IgD-negative memory B cell (primary cell): ENCODE results near the gene GLIPR2. TPM values are rescaled to one million over a fixed set of nuclear protein-coding genes. Genes with fewer than 3 reads are reported as not detected.
"Not testable (repeated sequence)": the region's sequence is repeated elsewhere in the genome, so short reads cannot be mapped to it uniquely, and the experiment has no call there.

Experiments used
- H3K27ac Mint-ChIP-seq, 3 donors: one replicate each; pipeline ENCODE4 v1.8.0; 2020 to 2022; ENCODE audit warnings: mild to moderate bottlenecking in 3 of 3, mixed read lengths in 3 of 3, moderate library complexity in 1 of 3
- H3K27me3 Mint-ChIP-seq: one replicate; pipeline ENCODE4 v1.8.0; 2021; ENCODE audit warnings: mixed read lengths
- H3K36me3 Mint-ChIP-seq: one replicate; pipeline ENCODE4 v1.8.0; 2020; ENCODE audit warnings: mild to moderate bottlenecking, mixed read lengths
- H3K4me1 Mint-ChIP-seq, 3 donors: one replicate each; pipeline ENCODE4 v1.8.0; 2020 to 2022; ENCODE audit warnings: mixed read lengths in 3 of 3, mild to moderate bottlenecking in 1 of 3
- H3K4me3 Mint-ChIP-seq, 4 donors: one replicate each; pipeline ENCODE4 v1.8.0; 2020 to 2022; ENCODE audit warnings: mild to moderate bottlenecking in 4 of 4, mixed read lengths in 4 of 4, moderate library complexity in 3 of 4
- H3K9me3 Mint-ChIP-seq, 3 donors: one replicate each; pipeline ENCODE4 v1.8.0; 2020 to 2021; ENCODE audit warnings: mixed read lengths in 3 of 3, mild to moderate bottlenecking in 1 of 3
- polyA plus RNA-seq: library from polyadenylated mRNA; unstranded; fragments of 300-500 nt; fragmentation: Illumina TruSeq; gene quantifications from one replicate; pipeline ENCODE4 v1.2.3, GENCODE V29; 2021

The GLIPR2 gene
- polyA plus RNA-seq, 1 donor from 2014 or later, result 36.2 TPM

DNA sequence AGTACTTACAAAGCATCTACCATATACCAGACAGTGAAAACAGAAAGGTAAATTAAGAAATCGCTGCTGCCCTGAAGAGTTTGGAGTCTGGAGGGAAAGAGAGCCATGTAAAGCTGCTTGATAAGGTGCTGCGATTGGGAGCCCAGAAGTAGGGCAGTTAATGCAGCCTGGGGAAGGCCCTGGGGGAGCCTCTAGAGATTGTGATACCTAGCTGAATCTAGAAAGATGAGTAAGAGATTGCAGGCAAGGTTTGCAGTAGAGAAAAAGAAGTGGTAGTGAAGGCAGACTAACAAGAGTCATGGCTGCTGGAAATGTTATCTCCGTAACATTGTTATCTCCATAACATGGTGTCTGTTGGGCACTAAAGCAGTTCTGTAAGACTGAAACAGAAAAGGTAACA lies 24.0 kb upstream of the GLIPR2 start:
- Mint-ChIP-seq H3K9me3 (no peaks in the 10 kb centered on the region), H3K27ac (no peak overlapping the region), H3K4me1 (no peaks in the 10 kb centered on the region), H3K4me3 (no peak overlapping the region), H3K36me3 (peaks cover 4% of the 10 kb centered on the region), H3K27me3 (no peaks in the 10 kb centered on the region)

DNA sequence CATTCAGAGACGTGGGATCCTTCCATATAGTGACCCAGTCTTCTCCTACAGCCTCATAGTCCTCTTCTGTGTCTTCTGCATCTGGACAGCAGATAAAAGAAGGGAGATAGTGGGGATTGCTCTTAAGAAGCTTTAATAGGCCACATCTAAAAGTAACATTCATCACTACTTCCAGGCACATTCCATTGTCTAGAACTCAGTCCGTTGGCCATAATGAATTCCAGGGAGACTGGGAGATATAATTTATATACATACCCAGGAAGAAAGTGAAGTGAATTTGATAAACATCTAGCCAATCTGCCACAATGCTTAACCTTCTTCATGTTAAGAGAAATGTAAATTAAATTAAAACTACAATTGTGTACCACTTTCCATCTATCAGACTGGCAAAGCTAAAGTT lies 22.5 kb upstream of the GLIPR2 start:
- no peaks in the 10 kb centered on the region for H3K27me3 Mint-ChIP-seq
- no peaks in the 10 kb centered on the region for H3K9me3 Mint-ChIP-seq
- no peak overlapping the region for H3K4me3 Mint-ChIP-seq
- H3K4me1 Mint-ChIP-seq, result no peaks in the 10 kb centered on the region
- peaks cover 6% of the 10 kb centered on the region for H3K36me3 Mint-ChIP-seq
- no peak overlapping the region for H3K27ac Mint-ChIP-seq

DNA sequence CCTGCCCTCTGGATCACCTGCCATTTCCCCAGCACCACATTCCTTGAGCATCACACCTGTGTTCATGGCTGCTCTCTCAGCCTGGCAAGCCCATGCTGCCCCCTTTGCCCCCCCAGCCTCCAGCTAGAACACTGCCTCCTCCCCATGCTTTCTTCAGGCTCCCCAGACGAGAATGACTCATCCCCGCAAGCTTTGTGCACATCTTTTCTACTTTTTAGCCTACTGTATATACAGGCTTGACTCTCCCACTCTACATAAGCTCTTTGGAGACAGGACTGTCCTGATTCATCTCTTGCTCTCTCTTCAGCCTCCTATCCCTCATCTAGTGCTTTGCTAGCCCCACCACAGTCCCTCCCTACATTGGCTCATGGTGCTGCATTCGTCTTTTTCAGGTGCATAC lies 19.9 kb upstream of the GLIPR2 start:
- no peak overlapping the region for H3K27ac Mint-ChIP-seq
- H3K36me3 Mint-ChIP-seq, result peaks cover 8% of the 10 kb centered on the region
- H3K27me3 Mint-ChIP-seq, result no peaks in the 10 kb centered on the region
- no peaks in the 10 kb centered on the region for H3K9me3 Mint-ChIP-seq
- no peak overlapping the region for H3K4me3 Mint-ChIP-seq
- no peaks in the 10 kb centered on the region for H3K4me1 Mint-ChIP-seq

DNA sequence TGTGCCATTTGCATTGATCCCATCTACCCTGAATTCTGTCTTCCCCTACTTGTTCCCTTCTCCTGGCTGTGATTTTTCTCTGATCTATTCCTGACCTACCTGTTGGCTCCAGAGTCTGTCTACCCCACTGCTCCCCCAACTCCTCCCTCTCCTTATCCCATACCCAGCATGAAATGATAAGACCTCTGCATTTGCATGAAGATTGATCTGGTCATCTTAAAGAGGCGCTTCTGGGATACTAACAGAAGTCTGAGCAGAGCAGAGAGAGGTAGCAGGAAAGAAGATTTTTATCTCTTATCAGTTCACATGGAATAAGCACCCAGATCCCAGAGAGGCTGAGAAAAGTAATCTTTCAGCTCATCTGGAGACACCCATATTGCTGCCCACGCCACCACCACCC lies 18.3 kb upstream of the GLIPR2 start:
- no peaks in the 10 kb centered on the region for H3K27me3 Mint-ChIP-seq
- no peak overlapping the region for H3K27ac Mint-ChIP-seq
- peaks cover 14% of the 10 kb centered on the region for H3K36me3 Mint-ChIP-seq
- H3K9me3 Mint-ChIP-seq, result no peaks in the 10 kb centered on the region
- peak overlapping the region in 1 of 4 donors; percentile 42 for H3K4me3 Mint-ChIP-seq
- H3K4me1 Mint-ChIP-seq, result no peaks in the 10 kb centered on the region

DNA sequence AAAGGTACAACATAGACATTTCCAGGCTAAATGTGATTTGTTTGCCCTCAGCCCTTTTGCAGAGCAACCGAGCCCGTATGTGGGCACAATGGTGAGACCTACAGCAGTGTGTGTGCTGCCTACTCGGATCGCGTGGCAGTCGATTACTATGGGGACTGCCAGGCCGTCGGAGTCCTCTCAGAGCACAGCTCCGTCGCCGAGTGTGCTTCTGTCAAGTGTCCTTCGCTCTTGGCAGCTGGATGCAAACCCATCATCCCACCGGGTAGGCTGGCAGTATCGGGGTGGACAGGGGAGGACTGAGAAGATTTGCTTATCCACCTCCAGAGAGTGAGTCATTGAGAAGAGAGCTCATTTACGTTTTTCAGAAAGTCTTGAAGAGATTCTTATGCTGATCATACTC lies 17.8 kb upstream of the GLIPR2 start:
- Mint-ChIP-seq H3K36me3 (peaks cover 14% of the 10 kb centered on the region), H3K27ac (no peak overlapping the region), H3K4me1 (no peaks in the 10 kb centered on the region), H3K4me3 (no peak overlapping the region), H3K27me3 (no peaks in the 10 kb centered on the region), H3K9me3 (no peaks in the 10 kb centered on the region)

DNA sequence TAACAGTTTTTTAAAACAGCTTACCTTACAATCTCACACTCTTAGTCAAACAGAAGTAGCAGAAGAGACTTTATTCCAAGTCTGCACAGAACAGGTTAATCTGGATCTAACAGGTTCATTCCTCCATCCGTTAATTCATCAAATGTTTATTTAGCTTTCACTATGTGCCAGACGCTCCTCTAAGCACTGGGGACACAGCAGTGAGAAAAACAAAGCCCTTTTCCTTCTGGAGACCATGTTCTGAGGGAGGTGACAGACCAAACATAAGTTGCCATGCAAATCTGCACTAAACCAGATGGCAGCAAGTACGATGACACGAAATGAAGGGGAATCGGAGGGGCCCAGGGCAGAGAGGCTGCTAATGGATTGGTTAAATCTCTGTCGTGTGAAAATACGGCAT lies 17.1 kb upstream of the GLIPR2 start:
- no peak overlapping the region for H3K4me3 Mint-ChIP-seq
- H3K36me3 Mint-ChIP-seq, result peaks cover 14% of the 10 kb centered on the region
- H3K27ac Mint-ChIP-seq, result no peak overlapping the region
- no peaks in the 10 kb centered on the region for H3K27me3 Mint-ChIP-seq
- H3K4me1 Mint-ChIP-seq, result no peaks in the 10 kb centered on the region
- no peaks in the 10 kb centered on the region for H3K9me3 Mint-ChIP-seq

DNA sequence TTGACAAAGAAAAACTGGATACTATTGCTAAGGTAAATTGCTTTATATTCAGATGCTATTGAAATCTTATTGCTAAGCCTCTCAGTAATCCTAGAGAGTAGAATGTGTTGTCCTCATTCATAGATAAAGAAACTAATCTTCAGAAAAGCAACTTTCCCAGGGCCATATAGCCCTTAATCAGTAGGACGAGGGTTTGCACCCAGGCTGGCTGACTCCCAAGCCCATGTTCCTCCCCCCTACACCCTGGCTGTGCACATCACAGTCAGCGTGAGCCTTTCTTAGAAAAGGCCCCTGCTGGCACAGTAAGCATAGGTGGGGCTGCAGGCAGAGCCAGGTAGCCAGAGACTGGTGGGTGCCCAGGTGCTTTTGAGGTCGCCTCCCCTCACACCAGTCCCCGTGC lies 15.8 kb upstream of the GLIPR2 start:
- Mint-ChIP-seq H3K4me1 (peaks cover 0 to 3% (median 0%) of the 10 kb centered on the region in 3 donors), H3K27ac (no peak overlapping the region), H3K36me3 (peaks cover 14% of the 10 kb centered on the region), H3K9me3 (no peaks in the 10 kb centered on the region), H3K4me3 (no peak overlapping the region), H3K27me3 (no peaks in the 10 kb centered on the region)

DNA sequence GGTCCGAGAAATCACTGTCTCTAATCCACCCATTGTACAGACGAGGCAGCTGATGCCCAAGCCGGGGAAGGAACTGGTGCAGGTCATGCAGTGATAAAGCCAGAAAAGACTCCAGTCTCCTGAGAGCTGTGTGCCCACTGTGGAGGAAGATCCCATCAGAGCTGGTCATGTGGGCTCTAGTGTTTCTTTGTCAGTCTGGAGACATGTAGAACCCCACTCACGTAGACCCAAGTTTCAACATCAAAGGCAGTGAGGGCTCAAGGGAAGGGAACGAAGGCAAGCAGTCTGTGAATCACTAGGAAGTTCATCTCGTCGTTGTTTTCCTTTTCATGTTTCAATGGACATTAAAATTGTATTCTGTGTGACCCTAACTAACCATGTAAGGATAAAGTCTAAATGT lies 14.6 kb upstream of the GLIPR2 start:
- peaks cover 0 to 5% (median 0%) of the 10 kb centered on the region in 3 donors for H3K4me1 Mint-ChIP-seq
- H3K4me3 Mint-ChIP-seq, result no peak overlapping the region
- no peak overlapping the region for H3K27ac Mint-ChIP-seq
- H3K9me3 Mint-ChIP-seq, result no peaks in the 10 kb centered on the region
- peaks cover 14% of the 10 kb centered on the region for H3K36me3 Mint-ChIP-seq
- H3K27me3 Mint-ChIP-seq, result no peaks in the 10 kb centered on the region

DNA sequence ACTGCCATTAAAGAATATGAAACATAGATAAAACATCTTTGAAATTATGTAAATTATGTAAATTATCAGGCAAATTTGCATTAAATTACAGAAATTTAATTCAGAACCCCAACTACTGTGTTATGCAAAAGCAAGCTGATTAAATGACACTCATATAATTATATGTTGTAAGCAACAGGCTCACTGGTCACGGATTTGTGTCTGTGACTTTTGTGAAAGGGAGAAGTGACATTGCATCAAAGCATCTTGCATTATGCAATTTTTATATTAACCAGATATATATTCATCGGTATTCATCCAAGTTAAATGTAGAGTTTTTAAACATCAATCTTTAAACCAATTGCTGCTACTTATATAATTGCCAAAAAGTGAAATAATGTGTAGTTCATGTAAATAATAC lies 13.0 kb upstream of the GLIPR2 start:
- Mint-ChIP-seq H3K27ac (no peak overlapping the region), H3K4me3 (no peak overlapping the region), H3K9me3 (no peaks in the 10 kb centered on the region), H3K4me1 (peaks cover 10 to 14% (median 11%) of the 10 kb centered on the region in 3 donors), H3K36me3 (peaks cover 8% of the 10 kb centered on the region), H3K27me3 (no peaks in the 10 kb centered on the region)

DNA sequence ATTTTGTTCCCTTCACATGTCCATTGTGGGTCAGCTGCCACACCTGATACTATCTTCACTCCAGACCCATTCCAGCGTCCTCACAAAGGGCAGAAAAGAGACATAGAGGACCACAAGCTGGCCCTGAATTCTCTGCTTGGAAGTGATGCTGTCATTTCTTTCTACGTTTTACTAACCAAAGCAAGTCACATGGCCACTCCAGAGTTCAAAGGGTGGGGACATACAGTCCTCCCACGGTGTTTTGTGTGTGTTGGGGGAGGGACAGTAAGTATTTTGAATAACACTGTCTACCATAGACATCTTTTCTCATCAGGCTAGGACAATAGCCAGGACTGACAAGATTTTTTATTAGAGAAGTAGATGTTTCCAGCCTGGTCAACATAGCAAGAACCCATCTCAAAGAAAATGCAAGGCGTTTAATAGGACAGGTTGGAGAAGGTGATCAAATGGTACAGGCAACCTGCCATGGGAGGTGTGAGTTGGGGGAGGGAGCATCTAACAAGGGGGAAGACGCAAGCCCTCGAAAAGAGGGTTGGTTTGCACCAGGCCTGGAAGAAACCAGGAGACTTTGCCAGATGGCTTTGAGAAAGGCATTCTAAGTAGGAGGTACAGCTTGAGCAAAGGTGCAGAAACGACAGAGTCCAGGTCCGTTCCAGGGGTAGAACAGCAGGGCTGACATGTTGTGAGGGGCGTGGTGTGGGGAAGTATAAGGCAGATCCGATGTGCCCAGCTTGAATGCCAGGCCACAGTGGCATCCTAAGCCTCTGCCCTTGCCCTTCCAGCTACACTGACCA lies 11.3 kb upstream of the GLIPR2 start:
- Mint-ChIP-seq H3K27me3 (no peaks in the 10 kb centered on the region), H3K27ac (peak overlapping the region in 1 of 3 donors; percentile 39), H3K9me3 (no peaks in the 10 kb centered on the region), H3K4me1 (peaks cover 10 to 14% (median 12%) of the 10 kb centered on the region in 3 donors), H3K36me3 (peaks cover 8% of the 10 kb centered on the region), H3K4me3 (no peak overlapping the region)

DNA sequence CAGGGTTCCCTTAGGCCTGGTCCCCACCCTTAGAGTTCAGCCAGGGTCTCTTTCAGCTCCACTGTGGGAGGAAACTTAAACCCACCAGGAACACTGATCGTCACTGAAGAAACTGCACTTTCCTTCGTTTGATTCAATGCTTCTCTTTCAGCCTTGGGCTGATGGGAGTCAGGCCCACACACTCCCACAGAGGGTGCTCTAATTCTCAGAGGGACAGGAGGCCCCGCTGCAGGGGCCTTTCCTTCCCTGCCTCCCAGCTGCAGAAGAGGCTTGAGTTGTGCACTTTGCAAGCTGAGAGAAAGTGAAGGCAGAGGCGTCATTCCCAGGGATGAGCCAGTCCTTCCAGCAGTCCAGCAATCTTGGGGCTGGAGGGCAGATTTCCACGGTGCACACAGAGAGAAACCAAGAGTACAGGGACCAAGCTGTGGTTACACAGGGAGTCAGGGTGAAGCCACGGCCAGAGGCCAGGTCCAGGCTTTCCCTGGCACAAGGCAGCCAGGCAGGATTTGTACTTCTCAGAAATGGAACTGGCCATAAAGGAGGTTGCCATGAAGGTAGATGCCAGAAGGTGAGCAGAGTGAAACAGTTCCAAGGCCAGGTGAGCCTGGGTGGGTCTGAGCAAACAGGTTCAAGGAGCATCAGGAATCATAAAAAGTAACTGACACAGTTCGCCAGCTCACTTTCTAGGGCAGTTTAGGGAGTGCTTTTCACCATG lies 10.4 kb upstream of the GLIPR2 start:
- Mint-ChIP-seq H3K27ac (peak overlapping the region in 1 of 3 donors; percentile 58), H3K4me1 (peaks cover 10 to 14% (median 12%) of the 10 kb centered on the region in 3 donors), H3K9me3 (no peaks in the 10 kb centered on the region), H3K4me3 (no peak overlapping the region), H3K36me3 (peaks cover 8% of the 10 kb centered on the region), H3K27me3 (no peaks in the 10 kb centered on the region)

DNA sequence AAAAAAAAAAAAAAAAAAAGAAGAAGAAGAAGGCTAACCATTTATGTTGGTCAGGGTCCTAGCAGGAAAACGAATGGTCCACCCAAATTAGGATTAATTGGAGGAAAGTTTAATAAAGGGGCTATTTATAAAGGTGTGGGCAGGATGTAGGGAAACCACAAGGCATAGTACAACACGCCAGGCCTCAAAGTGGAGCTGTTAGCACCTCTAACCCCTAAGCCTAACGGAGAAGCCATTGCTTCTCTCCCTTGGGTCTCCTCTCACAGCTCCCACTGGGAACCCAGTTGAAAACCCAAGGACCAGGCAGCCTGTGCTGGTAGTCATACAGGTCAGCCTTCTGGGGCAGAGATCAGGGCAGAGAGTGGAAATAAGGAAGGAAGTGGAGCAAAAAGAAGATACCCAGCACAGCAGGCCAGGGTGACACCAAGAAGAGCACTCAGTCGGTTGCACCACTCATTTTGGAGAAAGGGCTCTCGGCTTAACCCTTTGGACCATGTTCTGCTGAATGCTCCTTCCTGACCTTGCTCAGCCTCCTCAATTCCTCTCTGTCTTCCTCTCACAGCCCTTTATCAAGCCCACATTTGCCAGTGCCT lies 8.8 kb upstream of the GLIPR2 start:
- no peaks in the 10 kb centered on the region for H3K9me3 Mint-ChIP-seq
- peaks cover 3% of the 10 kb centered on the region for H3K36me3 Mint-ChIP-seq
- no peaks in the 10 kb centered on the region for H3K27me3 Mint-ChIP-seq
- peaks cover 10 to 14% (median 12%) of the 10 kb centered on the region in 3 donors for H3K4me1 Mint-ChIP-seq
- peak overlapping the region in 2 of 3 donors; percentile 47 to 50 for H3K27ac Mint-ChIP-seq
- peak overlapping the region in 2 of 4 donors; percentile 29 to 91 for H3K4me3 Mint-ChIP-seq

DNA sequence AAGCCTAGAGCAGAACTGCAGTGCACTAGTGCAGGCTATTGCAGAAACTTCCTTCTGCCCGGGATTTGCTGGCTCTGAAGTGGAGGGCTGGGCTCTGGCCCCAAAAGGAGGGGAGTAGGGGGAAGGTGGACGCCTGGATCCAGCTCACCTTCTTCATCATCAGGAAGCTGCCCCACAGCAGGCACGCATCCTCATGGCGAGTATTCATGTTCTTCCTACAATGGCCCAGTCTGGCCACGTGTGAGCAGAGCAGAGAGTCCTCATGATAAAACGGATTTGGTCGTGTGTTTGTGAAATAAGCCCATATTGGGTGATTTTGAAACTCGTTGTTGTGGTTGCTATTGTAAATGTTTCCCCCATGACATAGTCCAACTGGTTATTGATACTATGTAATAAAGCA lies 8.2 kb upstream of the GLIPR2 start:
- Mint-ChIP-seq H3K4me1 (peaks cover 10 to 14% (median 12%) of the 10 kb centered on the region in 3 donors), H3K27me3 (no peaks in the 10 kb centered on the region), H3K4me3 (peak overlapping the region in 1 of 4 donors; percentile 13), H3K27ac (no peak overlapping the region), H3K9me3 (no peaks in the 10 kb centered on the region), H3K36me3 (no peaks in the 10 kb centered on the region)

DNA sequence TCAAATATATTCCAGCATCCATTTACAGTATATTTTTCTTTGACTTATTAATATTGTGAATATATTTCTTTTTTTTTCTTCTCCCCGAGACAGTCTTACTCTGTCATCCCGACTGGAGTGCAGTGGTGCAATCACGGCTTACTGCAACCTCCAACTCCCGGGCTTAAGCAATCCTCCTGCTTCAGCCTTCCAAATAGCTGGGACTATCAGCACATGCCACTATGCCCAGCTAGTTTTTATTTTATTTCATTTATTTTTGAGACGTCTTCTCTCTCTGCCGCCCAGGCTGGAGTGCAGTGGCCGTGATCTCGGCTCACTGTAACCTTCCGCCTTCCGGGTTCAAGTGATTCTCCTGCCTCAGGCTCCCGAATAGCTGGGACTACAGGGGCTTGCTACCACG lies 7.4 kb upstream of the GLIPR2 start:
- Mint-ChIP-seq H3K4me1 (peaks cover 10 to 14% (median 12%) of the 10 kb centered on the region in 3 donors), H3K9me3 (no peaks in the 10 kb centered on the region), H3K36me3 (no peaks in the 10 kb centered on the region), H3K27me3 (no peaks in the 10 kb centered on the region), H3K4me3 (no peak overlapping the region), H3K27ac (no peak overlapping the region)

DNA sequence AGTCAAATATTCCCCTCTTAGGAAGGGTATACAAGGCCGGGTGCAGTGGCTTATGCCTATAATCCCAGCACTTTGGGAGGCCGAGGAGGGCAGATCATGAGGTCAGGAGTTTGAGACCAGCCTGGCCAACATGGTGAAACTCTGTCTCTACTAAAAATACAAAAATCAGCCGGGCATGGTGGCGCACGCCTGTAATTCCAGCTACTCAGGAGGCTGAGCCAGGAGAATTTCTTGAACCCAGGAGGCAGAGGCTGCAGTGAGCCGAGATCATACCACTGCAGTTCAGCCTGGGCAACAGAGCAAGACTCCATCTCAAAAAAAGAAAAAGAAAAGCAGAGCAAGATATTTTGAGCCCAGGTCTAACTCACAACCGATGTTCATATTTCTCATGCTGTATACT lies 4.9 kb upstream of the GLIPR2 start:
- not testable (repeated sequence) for H3K9me3 Mint-ChIP-seq, H3K4me3 Mint-ChIP-seq, H3K27me3 Mint-ChIP-seq, H3K27ac Mint-ChIP-seq, H3K36me3 Mint-ChIP-seq
- peaks cover 10 to 19% (median 16%) of the 10 kb centered on the region in 3 donors for H3K4me1 Mint-ChIP-seq
